MM.1S (cell line): ENCODE results near the gene KCNA2.

Source experiments
- CTCF ChIP-seq: fragments of 300-600 bp; sonication (generic); IDR thresholded peaks from 2 replicates; pipeline ENCODE4 v1.5.1; 2016; ENCODE audit warnings: antibody characterized with exemption, low read length, mixed read lengths
- EZH2phosphoT487 ChIP-seq: fragments of 300-600 bp; sonication (generic); IDR thresholded peaks from 2 replicates; pipeline ENCODE4 v1.6.1; 2018; ENCODE audit warnings: antibody characterized with exemption, low read length

- no peak for TF ChIP-seq CTCF
- no peak for TF ChIP-seq EZH2phosphoT487
Observed at GRCh38 chr1:110570307-110570706, 35.9 kb downstream of the KCNA2 start.
